NCI-H187 treated with DMSO at 0.1 percent for 48 hours (cell line): ENCODE results near the gene EDEM2.
"Not testable (repeated sequence)": the region's sequence is repeated elsewhere in the genome, so short reads cannot be mapped to it uniquely, and the experiment has no call there.

Source experiments
- DNase-seq: peaks from one replicate; lab custom pipeline; 2025; lab: John Stamatoyannopoulos, UW

Gene EDEM2

DNA sequence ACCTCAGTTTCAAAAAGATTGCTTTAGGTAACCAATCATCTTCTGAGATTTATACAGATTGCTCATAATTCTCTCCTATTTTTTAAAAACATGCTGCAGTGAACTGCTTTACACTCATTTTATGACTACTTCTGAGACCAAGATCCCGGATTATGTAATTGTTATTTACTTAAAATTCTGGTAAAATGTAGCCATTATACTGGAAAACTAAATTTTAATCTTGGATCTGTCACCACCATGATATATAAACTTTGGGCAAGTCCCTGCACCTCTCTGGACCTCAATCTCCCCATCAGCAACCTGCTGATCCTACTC lies 24.3 kb upstream of the EDEM2 start:
- DNase-seq, result no peak

GRCh38 chr20:35168701-35169409 lies 21.7 kb upstream of the EDEM2 start:
- DNase-seq, result not testable (repeated sequence)

DNA sequence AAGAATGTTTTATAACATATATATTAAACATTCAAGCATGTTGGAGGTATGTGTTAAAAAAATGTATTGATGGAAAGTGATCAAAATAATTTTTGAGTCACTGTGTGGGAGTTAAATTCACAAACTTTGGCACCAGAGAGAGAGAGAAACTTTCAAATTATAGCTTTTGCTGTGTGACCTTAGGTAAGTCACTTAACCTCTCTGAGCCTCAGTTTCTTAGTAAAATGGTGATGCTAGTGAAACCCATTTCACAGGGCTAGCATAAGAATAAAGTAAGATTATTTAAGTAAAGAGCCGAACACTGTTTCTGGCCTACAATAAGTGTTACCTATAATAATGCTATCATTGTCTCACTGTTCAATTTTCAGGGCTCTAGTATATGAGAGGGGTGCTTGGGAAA lies 20.7 kb upstream of the EDEM2 start:
- DNase-seq, result no peak

DNA sequence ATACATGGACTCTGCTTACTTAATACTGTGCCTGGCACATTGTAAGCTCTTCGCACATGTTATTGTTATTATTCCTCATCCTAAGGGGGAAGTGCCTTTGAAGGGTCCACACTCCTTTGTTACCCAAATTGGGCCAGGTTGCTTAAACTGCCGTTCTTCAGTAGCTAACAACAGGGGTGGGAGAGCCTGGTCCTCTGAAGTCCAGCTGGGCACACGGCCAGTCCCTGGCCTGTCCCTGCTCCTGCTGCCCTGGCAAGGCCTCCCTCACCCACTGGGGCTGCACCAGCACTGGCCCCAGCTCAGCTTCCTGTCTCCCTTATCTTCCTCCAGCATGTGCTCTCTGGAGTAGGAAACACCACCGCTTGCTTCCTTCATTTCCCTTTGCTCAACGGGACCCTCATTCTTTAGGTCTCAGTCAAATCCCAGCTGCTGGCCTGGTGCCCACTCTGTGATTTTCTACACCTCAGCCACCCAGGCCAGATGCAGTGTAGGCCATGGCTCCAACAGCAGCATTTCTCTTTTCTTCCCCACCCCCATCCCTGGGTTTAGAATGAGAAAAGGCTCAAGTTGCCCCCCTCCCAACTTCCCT lies 19.2 kb upstream of the EDEM2 start:
- DNase-seq, result no peak

DNA sequence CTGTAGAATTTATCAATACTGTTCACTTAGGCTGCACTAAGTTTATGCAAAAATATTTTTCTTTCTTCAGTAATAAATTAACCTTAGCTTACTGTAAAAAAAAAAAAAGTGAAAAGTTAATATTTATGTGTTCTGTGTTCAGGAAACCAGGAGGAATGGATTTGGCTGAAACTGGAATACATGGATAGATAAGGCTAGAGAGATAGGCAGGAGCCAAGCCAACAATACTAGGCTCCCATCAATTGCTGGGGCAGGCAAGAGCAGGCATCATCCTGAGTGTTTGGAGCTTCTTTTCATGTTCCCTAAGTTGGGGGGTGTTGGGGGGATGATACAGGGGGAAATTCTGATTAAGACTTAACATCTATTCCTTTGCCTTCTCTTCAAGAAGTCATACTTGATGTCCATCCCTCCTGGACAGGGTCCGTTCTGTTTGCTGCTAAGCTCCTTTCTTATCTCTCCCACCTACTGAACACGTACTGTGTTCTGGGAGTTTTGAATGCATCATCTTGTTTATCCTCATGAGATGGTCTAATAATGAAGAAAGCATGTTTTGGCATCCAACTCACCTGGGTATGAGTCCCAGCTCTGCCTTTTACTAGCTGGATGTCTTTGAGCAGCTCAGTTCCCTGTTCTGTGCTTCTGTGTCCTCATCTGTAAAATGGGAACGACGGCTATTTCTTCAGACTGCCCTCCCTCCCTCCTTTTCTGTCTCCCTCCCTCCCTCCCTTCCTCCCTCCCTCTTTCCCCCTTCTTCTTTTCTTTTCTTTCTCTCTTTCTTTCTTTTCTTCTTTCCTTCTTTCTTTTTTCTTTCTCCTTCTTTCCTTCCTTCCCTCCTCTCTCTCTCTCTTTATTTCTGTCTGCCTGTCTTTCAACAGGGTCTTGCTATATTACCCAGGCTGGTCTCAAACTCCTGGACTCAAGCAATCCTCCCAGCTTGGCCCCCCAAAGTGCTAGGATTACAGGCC lies 18.4 kb upstream of the EDEM2 start:
- no peak for DNase-seq

GRCh38 chr20:35164531-35164930 lies 17.4 kb upstream of the EDEM2 start:
- not testable (repeated sequence) for DNase-seq

GRCh38 chr20:35160341-35160740 lies 13.2 kb upstream of the EDEM2 start:
- DNase-seq, result not testable (repeated sequence)

DNA sequence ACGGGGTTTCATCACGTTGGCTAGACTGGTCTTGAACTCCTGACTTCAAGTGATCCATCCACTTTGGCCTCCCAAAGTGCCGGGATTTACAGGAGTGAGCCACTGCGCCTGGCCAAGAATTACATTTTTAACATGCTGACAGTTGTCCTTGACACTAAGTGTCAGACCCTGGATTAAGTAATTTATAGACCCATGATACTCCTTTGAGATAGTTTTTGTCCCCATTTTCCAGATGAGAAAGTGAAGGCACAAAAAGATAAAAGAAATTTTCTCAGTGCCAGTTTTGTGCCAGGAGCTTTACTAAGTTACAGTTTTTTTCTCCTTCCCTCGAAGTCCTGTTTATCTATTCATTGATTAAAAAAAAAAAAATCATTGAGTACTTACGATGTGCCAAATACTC lies 9.8 kb upstream of the EDEM2 start:
- no peak for DNase-seq

GRCh38 chr20:35155936-35156335 lies 8.8 kb upstream of the EDEM2 start:
- DNase-seq, result no peak

- DNase-seq, result no peak
Measured at GRCh38 chr20:35151736-35152135, 4.6 kb upstream of the EDEM2 start.

DNA sequence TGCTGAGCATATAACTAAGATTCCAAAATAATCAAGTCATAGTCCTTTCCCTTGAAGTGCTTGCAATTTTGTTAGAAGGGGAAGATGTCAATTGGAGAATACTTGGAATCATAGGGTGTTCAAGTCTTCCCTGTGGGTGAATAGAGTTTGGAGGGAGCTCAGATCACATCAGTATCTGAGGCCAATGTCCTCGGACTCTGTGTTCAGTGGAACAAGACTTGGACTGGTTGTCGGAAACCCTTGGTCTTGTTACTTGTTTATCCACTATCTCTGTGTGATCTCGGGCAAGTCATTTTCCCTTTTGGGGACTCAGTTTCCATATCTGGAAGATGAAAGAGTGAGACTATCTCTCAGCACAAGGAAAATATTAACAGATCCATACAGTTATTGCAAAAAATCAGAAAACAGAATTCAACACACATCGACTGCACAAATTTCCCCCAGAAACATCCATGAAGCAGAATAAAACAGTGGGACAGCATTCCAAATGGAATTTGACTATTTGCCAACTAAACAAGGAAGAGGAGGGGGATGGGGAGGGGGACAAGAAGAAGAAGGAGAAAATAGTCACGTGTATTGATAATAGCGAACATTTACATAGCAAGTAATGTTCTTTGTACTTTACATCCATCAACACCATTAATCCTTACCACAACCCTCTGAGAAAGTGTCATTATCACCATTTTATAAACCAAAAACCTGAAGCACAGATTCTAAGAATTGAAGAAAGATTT lies 3.9 kb upstream of the EDEM2 start:
- no peak for DNase-seq

- not testable (repeated sequence) for DNase-seq
Measured at GRCh38 chr20:35147575-35148071, 487 bp upstream of the EDEM2 start.

DNA sequence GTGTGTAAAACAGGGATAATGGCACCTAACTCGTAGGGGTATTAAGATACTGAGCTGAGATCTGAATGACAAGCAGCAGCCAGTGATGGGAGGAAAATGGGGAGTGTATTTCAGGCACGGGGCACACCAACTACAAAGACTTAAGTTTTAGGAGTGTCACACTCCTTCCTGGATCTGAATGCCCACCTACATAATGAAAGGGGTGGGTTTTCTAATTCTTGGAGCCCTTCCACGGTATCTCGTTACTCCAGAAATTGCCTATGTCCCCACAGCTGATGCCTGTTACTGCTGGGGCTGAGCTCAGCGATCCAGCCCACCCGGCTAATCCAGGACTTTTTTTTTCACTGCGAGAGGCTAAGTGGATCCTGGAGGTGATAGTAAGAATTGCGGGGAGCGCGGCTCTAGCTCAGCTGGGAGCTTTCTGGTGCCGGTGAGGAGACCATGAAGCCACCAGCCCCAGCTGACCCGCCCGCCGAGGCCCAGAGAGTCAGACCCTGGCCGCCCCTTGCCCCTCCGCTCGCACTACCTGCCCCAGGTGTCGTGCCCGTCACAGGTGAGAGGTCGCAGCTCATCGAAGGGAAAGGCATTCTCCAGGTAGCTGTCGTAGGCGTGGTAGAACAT lies 727 bp downstream of the EDEM2 start:
- no peak for DNase-seq

DNA sequence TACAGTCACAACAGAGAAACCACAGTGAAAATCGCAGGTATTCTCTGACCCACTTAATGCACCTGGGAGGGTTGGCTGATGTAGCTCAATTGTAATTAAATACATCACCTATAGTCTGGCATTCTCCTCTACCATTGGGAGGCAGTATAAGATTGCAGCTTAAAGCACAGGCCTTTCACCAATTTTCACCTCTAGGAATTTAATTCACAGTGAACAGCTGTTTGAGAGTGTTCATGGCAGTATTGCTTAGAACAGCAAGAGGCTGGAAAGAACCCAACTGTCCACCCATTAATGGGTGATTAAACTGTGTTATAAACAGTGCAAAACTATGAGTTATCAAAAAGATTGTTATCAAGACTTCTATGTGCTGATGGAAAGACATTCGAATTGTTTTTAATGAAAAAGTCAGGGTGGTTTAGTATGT lies 2.0 kb downstream of the EDEM2 start:
- peak; percentile 18 for DNase-seq

DNA sequence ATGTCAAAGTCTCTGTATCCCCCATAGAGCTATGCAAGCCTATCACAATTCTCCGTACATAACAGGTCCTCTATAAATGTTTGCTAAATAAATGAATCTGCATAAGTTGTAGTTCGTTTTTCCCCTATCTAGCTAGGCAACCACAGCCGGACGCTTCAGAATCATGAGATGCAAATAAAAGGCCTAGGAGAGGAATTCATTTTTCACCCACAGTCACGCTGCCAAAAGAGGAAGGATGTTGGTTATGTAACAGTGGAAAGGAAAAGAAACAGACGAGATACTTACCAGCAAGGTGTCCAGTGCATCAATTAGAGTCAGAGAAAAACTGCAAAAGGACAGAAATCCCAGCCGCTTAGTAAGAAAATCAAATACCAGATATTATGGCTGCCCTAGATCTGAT lies 2.4 kb downstream of the EDEM2 start:
- no peak for DNase-seq

GRCh38 chr20:35135867-35136586 lies 11.1 kb downstream of the EDEM2 start:
- no peak for DNase-seq

DNA sequence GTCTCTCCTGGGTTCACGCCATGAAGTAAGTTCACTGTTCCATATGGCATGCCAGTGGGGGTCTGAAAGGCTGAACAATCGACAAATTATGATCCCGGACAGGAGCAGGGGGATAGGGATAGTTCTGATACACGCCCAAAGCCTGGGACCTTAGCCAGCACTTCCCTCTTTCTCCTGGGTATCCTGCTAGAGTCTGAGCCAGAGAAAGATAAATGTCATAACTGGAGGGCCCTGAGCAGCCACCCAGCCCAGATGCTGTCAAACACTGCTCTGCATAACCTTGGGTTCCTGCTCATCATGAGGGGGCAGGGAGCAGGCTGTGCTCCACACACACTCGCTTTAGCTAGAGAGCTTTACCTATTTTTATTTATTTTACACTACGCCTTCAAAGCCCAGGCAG lies 12.3 kb downstream of the EDEM2 start:
- DNase-seq, result no peak

- no peak for DNase-seq
Measured at GRCh38 chr20:35134472-35134871, 12.7 kb downstream of the EDEM2 start.

DNA sequence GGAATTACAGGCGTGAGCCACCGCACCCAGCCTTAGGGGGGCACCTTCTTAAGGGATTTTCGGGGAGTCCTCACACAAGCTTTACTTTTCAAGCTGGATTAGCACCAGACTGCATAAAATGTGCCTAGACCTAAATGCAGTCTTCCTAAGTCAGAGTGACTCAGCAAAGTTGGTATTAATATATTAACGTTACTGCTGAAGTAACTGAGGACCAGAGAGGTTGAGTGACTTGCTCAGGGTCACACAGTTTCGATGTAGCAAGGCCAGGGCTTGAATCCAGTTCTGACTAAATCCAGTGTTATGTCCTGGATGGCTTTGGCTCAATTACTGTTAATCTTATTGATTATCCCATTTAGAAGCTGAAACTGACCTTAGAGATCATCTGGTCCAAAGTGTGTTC lies 13.4 kb downstream of the EDEM2 start:
- DNase-seq, result no peak

GRCh38 chr20:35133031-35133430 lies 14.1 kb downstream of the EDEM2 start:
- DNase-seq, result no peak

GRCh38 chr20:35131934-35132333 lies 15.2 kb downstream of the EDEM2 start:
- DNase-seq, result no peak
